Skin of body (tissue), 2 donors: ENCODE data around the gene PCDHB6. TPM values are rescaled to one million over a fixed set of nuclear protein-coding genes. Genes with fewer than 3 reads are reported as not detected.
"Not testable (repeated sequence)": the region's sequence is repeated elsewhere in the genome, so short reads cannot be mapped to it uniquely, and the experiment has no call there.

Experiments
- DNase-seq: peaks from one replicate; lab custom pipeline; 2025; lab: John Stamatoyannopoulos, UW
- total RNA-seq: library from RNA; depleted of rRNA; stranded (reverse); fragments of >200 nt; gene quantifications from one replicate; pipeline ENCODE4 v1.2.3, GENCODE V29; 2014

Gene PCDHB6
- 0.39 TPM for total RNA-seq

DNA sequence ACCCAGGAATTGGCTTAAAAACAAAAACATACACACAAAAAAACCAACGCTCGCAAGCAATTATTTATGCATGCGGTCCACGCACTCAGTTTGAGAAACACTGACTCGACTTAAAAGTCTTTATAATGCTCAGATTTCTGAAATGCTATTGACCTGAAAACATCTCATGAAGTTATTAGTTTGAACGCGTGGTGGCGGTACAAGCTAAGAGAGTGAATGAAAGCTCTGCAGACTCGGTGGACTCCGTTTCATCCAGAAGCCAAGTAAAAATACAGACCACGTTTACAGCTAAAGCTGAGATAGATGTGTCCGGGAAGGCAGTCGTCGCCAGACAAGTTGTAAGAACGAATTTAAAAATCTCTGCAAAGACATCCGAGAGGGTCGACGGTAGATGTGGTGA, at the start of gene PCDHB6:
Gene PCDHB6, plus strand, starts transcription at position 246 of the 400 bp plus-strand sequence. CDS start 201 bp downstream, outside the sequence.
- DNase-seq = no peak

DNA sequence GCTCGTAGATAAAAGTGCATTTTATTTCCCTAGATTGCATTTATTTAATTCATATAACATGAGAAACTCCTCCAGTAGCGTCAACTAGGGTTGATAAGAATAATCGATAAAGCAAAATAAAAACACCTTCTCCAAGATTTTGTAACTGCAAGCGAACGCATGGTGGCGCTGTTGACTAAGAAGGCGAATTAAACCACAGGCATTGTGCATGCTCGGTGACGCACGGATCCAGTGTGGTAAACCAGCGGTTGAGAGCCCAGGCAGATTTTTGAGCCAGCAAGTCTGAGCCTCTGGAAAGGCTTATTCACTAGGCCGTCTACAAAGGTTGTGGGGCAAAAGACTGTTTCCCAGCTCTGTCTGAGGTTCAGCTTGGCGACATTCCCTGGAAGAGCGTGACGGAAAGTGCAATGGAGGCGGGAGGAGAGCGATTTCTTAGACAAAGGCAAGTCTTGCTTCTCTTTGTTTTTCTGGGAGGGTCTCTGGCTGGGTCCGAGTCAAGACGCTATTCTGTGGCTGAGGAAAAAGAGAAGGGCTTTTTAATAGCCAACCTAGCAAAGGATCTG, 49.5 kb upstream of the PCDHB6 start, which contains the start of gene PCDHB3:
Gene PCDHB3, plus strand, starts transcription at position 231 of the 563 bp plus-strand sequence. Its CDS starts 177 bp downstream, at position 408.
- no peak for DNase-seq

DNA sequence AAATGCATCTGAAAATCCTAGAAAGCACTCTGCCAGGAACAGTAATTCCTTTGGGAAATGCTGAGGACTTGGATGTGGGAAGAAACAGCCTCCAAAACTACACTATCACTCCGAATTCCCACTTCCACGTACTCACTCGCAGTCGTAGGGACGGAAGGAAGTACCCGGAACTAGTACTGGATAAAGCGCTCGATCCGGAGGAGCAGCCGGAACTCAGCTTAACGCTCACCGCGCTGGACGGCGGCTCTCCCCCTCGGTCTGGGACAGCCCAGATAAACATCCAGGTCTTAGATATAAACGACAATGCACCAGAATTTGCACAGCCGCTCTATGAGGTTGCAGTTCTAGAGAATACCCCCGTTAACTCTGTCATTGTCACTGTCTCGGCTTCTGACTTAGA, 48.8 kb upstream of the PCDHB6 start:
- no peak for DNase-seq

DNA sequence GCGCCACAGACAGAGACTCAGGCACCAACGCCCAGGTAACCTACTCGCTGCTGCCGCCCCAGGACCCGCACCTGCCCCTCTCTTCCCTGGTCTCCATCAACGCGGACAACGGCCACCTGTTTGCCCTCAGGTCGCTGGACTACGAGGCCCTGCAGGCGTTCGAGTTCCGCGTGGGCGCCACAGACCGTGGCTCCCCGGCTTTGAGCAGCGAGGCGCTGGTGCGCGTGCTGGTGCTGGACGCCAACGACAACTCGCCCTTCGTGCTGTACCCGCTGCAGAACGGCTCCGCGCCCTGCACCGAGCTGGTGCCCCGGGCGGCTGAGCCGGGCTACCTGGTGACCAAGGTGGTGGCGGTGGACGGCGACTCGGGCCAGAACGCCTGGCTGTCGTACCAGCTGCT, 47.8 kb upstream of the PCDHB6 start:
- not testable (repeated sequence) for DNase-seq

DNA sequence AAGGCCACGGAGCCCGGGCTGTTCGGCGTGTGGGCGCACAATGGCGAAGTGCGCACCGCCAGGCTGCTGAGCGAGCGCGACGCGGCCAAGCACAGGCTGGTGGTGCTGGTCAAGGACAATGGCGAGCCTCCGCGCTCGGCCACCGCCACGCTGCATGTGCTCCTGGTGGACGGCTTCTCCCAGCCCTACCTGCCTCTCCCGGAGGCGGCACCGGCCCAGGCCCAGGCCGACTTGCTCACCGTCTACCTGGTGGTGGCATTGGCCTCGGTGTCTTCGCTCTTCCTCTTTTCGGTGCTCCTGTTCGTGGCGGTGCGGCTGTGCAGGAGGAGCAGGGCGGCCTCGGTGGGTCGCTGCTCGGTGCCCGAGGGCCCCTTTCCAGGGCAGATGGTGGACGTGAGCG, 47.4 kb upstream of the PCDHB6 start:
- DNase-seq = not testable (repeated sequence)

DNA sequence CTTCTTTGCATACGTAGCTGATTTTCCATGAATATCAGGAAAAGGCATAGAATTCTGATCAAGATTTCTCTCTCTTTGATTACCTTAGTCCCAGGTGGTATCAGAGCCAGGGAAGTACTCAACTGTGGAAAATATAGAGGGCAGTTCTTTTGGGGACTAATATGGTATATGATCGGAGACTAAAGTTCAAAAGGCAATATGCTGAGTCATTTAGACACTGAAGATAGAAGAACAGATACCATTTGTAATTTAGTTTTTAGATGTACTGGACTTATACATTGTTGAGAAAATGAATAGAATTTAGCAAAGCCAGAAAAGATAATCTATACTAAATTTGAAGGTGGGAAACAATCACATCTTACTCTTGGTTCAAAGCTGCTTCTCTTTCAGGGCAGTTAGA, 44.5 kb upstream of the PCDHB6 start:
- DNase-seq = no peak

DNA sequence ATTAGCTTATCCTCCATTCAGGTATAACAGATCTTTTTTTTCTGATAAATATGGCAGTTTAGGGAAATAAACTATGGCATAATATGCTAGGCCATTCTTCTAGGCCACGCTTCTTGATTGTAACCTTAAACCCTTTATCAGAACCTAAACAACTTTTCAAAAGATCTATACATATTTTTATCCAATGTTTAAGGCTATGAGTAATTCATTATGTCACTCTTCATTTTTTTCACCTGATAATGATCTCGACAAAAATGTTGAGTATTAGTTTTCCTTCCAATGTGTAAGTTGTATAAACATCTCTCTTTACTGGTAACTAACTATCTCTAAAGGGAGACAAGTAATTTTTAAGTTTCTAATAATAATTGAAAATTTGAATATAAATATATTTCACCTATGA, 30.6 kb upstream of the PCDHB6 start:
- no peak for DNase-seq

DNA sequence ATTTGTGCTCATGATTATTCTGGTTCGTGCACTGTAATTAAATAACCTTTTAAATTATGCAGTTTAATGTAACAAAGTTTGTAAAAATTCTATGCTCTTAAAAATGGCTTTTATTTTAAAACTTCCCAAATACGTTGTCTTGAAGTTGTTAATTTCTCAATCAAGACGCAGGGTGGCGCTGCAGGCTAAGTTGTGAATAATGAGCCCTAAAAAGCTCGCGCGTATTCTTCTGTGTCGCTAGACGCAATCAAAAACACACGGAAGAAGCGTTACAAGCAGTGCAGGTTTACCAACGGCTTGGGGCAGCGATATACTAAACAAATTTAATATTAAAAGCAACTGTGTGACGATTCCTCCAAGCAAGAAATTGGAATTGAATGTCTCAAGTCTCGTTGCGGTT, 28.3 kb upstream of the PCDHB6 start, which contains the start of gene PCDHB4:
Gene PCDHB4, plus strand, starts transcription at position 256 of the 400 bp plus-strand sequence. CDS start 181 bp downstream, outside the sequence.
- DNase-seq = no peak

DNA sequence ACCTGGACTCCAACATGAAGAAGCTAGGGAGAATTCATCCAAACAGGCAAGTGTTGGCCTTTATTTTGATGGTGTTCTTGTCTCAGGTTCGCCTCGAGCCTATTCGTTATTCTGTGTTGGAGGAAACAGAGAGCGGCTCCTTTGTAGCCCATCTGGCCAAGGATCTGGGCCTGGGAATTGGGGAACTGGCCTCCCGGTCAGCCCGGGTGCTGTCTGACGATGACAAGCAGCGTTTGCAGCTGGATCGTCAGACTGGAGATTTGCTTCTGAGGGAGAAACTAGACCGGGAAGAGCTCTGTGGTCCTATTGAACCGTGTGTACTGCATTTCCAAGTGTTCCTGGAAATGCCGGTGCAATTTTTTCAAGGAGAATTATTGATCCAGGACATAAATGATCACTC, 27.9 kb upstream of the PCDHB6 start:
- DNase-seq = no peak

DNA sequence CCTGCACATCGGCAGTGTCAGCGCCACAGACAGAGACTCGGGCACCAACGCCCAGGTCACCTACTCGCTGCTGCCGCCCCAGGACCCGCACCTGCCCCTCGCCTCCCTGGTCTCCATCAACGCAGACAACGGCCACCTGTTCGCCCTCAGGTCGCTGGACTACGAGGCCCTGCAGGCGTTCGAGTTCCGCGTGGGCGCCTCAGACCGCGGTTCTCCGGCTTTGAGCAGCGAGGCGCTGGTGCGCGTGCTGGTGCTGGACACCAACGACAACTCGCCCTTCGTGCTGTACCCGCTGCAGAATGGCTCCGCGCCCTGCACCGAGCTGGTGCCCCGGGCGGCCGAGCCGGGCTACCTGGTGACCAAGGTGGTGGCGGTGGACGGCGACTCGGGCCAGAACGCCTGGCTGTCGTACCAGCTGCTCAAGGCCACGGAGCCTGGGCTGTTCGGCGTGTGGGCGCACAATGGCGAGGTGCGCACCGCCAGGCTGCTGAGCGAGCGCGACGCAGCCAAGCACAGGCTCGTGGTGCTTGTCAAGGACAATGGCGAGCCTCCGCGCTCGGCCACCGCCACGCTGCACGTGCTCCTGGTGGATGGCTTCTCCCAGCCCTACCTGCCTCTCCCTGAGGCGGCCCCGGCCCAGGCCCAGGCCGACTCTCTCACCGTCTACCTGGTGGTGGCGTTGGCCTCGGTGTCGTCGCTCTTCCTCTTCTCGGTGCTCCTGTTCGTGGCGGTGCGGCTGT, 26.3 kb upstream of the PCDHB6 start:
- not testable (repeated sequence) for DNase-seq

DNA sequence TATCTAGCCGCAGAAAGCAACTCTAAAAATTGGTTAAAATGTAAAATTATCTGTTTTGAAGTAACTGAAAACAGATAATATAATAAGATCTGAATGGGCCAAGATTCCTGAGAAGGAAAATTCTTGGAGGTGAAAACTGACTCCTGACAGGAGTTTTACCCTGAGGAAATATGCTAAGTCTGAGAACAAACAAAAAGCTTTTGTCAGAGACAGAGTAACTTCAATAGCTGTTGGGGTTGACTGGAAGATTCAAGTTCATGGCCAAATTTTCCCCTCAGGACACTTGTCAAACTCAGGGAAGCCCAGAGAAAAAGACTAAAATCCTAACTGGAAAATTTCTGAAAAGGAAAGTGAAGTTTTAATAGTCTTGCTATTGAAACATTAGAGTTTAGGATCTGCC, 22.6 kb upstream of the PCDHB6 start:
- DNase-seq = no peak

DNA sequence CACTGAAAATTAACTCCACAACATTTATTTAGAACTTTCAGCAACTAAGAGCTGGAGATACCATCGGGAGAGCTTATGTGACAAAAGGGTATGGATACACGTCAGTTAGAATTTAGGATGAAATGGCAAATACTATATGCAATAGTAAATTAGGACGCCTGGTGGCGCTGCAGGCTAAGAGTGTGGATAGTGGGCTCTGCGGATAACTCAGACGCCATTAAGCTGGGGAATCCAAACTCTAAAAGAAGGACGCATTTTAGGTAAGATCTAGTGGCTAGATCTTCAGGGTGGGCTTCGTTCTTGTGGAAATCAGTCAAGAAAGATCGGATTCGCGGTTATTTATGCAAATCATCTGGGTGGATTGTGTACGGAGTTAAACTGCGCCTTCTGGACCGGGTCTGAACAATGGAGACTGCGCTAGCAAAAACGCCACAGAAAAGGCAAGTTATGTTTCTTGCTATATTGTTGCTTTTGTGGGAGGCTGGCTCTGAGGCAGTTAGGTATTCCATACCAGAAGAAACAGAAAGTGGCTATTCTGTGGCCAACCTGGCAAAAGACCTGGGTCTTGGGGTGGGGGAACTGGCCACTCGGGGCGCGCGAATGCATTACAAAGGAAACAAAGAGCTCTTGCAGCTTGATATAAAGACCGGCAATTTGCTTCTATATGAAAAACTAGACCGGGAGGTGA, 14.7 kb upstream of the PCDHB6 start, which contains the start of gene PCDHB5:
Gene PCDHB5, plus strand, starts transcription at position 177 of the 688 bp plus-strand sequence. Its CDS starts 229 bp downstream, at position 406.
- DNase-seq = no peak

DNA sequence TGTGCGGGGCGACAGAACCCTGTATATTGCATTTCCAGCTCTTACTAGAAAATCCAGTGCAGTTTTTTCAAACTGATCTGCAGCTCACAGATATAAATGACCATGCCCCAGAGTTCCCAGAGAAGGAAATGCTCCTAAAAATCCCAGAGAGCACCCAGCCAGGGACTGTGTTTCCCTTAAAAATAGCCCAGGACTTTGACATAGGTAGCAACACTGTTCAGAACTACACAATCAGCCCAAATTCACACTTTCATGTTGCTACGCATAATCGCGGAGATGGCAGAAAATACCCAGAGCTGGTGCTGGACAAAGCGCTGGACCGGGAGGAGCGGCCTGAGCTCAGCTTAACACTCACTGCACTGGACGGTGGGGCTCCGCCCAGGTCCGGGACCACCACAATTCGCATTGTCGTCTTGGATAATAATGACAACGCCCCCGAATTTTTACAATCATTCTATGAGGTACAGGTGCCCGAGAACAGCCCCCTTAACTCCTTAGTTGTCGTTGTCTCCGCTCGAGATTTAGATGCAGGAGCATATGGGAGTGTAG, 14.1 kb upstream of the PCDHB6 start:
- no peak for DNase-seq

DNA sequence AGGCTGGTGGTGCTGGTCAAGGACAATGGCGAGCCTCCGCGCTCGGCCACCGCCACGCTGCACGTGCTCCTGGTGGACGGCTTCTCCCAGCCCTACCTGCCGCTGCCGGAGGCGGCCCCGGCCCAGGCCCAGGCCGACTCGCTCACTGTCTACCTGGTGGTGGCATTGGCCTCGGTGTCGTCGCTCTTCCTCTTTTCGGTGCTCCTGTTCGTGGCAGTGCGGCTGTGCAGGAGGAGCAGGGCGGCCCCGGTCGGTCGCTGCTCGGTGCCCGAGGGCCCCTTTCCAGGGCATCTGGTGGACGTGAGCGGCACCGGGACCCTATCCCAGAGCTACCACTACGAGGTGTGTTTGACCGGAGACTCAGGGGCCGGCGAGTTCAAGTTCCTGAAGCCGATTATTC, 12.5 kb upstream of the PCDHB6 start:
- not testable (repeated sequence) for DNase-seq

DNA sequence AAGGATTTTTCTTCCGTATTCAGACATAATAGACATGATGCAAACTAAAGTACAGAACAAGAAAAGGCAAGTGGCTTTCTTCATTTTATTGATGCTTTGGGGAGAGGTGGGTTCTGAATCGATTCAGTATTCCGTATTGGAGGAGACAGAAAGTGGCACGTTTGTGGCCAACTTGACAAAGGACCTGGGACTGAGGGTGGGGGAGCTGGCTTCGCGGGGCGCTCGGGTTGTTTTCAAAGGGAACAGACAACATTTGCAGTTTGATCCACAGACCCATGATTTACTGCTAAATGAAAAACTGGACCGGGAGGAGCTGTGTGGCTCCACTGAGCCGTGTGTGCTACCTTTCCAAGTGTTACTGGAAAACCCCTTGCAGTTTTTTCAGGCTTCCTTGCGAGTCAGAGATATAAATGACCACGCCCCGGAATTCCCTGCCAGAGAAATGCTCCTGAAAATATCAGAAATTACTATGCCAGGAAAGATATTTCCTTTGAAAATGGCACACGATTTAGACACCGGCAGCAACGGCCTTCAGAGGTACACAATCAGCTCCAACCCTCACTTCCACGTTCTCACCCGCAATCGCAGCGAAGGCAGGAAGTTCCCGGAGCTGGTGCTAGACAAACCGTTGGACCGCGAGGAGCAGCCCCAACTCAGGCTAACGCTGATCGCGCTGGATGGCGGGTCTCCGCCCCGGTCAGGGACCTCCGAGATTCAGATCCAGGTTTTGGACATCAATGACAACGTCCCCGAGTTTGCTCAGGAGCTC, 551 bp downstream of the PCDHB6 start:
- DNase-seq = no peak

DNA sequence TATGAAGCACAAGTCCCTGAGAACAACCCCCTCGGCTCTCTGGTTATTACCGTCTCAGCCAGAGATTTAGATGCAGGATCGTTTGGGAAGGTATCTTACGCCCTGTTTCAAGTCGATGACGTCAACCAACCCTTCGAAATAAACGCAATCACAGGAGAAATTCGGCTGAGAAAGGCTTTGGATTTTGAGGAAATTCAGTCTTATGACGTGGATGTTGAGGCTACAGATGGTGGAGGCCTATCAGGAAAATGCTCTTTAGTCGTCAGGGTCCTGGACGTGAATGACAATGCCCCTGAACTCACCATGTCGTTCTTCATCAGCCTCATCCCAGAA, 1.1 kb downstream of the PCDHB6 start:
- DNase-seq = no peak

DNA sequence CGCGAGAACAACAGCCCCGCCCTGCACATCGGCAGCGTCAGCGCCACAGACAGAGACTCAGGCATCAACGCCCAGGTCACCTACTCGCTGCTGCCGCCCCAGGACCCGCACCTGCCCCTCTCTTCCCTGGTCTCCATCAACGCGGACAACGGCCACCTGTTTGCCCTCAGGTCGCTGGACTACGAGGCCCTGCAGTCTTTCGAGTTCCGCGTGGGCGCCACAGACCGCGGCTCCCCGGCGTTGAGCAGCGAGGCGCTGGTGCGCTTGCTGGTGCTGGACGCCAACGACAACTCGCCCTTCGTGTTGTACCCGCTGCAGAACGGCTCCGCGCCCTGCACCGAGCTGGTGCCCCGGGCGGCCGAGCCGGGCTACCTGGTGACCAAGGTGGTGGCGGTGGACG, 1.8 kb downstream of the PCDHB6 start:
- not testable (repeated sequence) for DNase-seq

DNA sequence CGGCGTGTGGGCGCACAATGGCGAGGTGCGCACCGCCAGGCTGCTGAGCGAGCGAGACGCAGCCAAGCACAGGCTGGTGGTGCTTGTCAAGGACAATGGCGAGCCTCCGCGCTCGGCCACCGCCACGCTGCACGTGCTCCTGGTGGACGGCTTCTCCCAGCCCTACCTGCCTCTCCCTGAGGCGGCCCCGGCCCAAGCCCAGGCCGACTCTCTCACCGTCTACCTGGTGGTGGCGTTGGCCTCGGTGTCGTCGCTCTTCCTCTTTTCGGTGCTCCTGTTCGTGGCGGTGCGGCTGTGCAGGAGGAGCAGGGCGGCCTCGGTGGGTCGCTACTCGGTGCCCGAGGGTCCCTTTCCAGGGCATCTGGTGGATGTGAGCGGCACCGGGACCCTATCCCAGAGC, 2.2 kb downstream of the PCDHB6 start:
- DNase-seq = not testable (repeated sequence)

DNA sequence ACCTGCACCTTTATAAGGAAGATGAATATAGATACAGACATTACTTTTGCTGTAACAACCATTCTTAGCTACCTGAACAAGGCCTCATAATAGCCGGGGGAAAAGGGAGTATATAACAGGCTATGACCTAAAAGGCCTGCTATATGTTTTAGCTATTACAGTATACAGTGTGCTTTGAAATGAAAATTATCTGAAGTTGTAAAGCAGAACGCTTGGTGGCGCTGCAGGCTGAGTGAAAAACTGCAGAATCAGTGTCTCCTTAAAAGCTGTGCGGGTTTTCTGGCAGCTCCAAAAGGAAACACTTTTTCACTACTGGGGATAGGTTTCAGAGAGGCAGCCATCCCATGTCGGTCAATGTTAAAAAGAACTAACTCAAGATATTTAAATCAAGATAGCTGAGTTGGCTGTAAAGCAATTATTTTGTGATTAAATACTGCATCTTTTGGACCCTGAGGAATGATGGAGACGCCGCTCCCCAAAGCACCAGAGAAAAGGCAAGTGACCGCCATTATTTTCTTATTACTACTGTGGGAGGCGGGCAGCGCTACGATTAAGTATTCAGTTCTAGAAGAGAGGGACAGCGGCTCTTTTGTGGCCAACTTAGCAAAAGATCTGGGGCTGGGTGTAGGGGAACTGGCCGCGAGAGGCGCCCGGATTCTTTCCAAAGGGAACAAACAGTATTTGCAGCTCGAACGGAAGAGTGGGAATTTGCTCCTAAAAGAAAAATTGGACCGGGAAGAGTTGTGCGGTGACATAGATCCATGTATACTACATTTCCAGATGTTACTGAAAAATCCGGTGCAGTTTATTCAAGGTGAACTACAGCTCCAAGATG, 5.9 kb downstream of the PCDHB6 start:
- DNase-seq = no peak

DNA sequence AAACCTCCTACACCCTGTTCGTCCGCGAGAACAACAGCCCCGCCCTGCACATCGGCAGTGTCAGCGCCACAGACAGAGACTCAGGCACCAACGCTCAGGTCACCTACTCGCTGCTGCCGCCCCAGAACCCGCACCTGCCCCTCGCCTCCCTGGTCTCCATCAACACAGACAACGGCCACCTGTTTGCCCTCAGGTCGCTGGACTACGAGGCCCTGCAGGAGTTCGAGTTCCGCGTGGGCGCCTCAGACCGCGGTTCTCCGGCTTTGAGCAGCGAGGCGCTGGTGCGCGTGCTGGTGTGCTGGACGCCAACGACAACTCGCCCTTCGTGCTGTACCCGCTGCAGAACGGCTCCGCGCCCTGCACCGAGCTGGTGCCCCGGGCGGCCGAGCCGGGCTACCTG, 7.5 kb downstream of the PCDHB6 start:
- not testable (repeated sequence) for DNase-seq
